Measurements from ENCODE around the gene DNAJC28.

DNA sequence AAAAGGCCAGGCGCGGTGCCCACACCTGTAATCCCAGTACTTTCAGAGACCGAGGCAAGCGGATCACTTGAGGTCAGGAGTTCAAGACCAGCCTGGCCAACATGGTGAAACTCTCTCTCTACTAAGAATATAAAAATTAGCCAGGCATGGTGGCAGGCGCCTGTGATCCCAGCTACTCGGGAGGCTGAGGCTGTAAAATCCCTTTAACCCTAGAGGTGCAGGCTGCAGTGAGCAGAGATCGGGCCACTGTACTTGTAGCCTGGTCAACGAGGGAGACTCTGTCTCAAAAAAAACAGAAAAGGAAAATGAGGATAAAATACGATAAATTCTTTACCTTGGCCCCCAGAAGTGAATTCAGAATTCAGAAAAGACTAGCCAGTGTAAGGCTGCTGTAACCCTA is 13.3 kb downstream of the DNAJC28 start:
- TF ChIP-seq, protein P1, sequence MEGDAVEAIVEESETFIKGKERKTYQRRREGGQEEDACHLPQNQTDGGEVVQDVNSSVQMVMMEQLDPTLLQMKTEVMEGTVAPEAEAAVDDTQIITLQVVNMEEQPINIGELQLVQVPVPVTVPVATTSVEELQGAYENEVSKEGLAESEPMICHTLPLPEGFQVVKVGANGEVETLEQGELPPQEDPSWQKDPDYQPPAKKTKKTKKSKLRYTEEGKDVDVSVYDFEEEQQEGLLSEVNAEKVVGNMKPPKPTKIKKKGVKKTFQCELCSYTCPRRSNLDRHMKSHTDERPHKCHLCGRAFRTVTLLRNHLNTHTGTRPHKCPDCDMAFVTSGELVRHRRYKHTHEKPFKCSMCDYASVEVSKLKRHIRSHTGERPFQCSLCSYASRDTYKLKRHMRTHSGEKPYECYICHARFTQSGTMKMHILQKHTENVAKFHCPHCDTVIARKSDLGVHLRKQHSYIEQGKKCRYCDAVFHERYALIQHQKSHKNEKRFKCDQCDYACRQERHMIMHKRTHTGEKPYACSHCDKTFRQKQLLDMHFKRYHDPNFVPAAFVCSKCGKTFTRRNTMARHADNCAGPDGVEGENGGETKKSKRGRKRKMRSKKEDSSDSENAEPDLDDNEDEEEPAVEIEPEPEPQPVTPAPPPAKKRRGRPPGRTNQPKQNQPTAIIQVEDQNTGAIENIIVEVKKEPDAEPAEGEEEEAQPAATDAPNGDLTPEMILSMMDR (IDR thresholded peaks at IDR 0.05): no peak
- no peak for TF ChIP-seq POLR2A (IDR thresholded peaks at IDR 0.05; ENCODE audit: low read depth)

Data from esophagus muscularis mucosa (tissue), 3 donors.